GM21447 (cell line): ENCODE measurements around the gene PDK3.

ENCODE experiments used
- ATAC-seq: cut with Tn5 transposase; IDR thresholded peaks from one replicate; pipeline ENCODE4 v1.9.1; 2021; ENCODE audit not compliant: unreplicated experiment

PDK3 gene

DNA sequence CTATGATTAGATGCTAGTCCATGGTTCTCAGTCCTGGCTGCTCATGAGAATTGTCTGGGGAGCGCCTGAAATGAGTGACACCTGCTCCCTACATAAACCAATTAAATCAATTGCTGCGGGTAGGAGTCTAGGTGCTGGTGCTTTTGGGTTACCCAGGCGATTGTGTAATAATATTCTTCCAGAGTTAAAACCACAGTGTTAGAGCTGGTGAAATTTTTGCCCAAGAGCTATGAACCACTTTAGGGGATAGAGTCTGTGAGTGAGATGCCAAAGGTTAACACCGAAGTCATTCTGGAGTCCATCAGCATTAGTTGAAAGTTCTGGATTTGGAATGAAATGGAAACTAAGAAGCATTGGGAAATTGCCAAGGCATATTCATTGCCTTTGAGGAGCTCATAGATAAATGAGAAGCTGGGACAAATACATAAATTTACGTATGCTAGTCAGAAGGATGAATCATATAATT, 15.3 kb downstream of the PDK3 start:
- peak; percentile 31 for ATAC-seq

- no peak for ATAC-seq
Measured at GRCh38 chrX:24482823-24483415, 17.8 kb downstream of the PDK3 start.

DNA sequence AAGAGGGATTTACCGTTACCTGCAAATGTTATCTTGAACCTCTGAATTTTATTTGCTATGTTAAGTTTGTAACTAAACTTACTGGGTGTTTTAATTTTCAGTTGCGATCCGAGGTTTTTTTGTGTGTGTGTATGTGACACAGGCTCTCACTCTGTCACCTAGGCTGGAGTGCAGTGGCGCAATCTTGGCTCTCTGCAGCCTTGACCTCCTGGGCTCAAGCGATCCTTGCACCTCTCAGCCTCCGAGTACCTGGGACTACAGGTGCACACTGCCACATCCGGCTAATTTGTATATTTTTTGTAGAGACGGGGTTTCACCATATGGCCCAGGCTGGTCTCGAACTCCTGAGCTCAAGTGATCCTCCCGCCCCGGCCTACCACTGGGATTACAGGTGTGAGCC, 18.5 kb downstream of the PDK3 start:
- no peak for ATAC-seq

- ATAC-seq, result no peak
Measured at GRCh38 chrX:24485323-24485722, 20.2 kb downstream of the PDK3 start.

DNA sequence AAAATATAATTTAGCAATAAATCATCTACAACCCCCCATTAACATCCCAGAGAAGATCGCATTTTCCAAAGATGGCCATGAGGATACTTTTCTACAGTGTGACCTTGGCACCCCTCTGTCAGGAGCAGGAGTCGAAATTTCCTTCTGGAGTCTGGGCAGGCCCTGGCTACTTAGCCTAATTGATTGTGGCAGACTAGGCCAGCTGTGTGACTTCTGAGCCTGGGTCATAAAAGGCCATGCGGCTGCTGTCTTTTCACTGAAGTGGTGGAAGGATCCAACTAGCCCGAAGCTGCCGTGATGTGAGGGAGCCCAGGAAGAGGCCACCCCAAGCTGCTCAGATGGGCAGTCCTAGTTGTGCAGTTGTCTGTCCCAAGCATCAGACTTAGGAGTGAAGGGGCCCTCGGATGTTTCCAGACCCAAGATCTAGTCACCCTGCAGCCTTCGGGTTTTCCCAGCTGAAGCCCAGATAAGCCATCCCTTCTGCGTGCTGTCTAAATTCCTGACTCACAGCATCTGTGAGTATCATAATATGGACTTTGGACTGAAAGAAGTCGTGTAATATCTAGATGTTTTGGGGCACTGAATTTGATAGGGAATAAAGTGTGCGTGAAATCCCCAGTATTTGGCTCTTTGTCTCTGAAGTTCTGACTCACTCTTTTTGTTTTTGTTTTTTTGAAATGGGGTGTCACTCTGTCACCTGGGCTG, 21.0 kb downstream of the PDK3 start:
- ATAC-seq, result no peak

- ATAC-seq, result no peak
Measured at GRCh38 chrX:24487571-24487970, 22.5 kb downstream of the PDK3 start.

DNA sequence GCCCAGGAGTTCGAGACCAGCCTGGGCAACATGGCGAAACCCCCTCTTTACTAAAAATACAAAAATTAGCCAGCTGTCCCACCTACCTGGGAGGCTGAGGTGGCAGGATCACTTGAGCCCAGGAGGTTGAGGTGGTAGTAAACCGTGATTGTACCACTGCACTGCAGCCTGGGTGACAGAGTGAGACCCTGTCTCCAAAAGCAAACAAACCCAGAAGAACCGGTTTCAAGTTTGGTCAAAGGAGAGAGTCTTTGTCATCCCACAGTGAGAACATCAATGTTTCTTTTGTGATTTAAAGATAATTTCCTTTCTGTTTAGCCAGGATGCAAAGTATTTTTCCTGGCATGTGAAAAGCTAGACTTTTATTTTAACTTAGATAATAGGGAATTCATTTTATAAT, 26.7 kb downstream of the PDK3 start:
- ATAC-seq, result no peak

DNA sequence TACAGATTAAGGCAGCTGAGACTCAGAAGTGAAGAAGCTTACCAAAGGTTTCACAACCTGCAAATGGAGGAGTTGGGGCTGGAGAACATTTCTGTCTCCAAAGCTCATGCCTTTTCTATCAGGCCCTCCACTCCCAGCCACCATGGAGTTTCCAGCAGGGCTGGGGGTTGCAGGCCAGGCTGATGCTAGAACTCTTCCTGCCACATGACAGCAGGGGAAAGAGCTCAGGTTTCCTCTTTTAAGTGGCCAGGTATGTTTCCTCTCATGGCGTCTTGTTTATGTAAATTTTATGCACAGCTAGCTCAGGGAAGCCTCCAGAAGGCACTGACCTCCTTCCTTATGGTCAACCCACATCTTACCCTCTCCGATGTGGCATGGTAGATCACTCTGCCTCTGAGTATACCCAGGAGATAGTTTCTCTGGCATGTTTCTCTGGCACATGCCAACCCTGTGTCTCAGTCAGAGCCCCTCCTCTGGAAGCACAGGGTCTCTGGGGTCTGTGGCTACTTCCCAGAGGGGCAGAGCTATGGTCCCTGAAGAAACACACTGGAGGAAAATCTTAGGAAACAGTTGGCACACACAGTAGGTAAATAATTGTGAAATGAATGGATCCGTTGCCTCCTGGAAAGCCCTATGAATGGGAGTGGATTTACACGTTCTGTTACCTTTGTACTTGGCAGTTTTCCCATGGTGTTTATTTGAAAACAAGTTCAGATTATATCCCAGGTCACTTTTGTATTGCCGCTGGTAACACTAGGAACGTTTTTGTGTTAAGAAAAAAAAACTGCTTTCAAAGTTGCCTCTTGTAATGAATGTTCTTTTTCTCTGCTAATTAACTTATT, 28.9 kb downstream of the PDK3 start:
- no peak for ATAC-seq

GRCh38 chrX:24494647-24495075, 29.6 kb downstream of the PDK3 start:
- no peak for ATAC-seq

- ATAC-seq, result no peak
Measured at GRCh38 chrX:24495700-24496099, 30.6 kb downstream of the PDK3 start.

DNA sequence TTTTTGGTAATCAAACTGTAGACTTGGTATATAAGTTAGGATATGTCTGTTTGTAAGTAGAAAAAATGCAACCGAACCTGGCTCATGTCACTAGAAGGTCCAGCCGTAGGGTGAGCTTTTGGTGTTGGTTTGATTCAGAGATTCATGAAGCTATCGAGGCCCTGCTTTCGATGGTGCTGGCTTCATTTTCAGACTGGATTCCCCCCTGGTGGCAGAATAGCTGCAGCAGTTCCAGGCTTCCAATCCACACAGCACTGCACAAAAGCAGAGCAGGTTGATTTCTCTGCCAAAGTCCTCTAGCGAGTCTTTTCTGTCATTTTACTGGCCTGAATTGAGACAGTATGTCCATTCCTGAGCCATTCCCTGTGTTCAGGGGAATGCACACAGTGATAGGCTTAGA, 33.1 kb downstream of the PDK3 start:
- no peak for ATAC-seq

- ATAC-seq, result peak; percentile 73
Measured at GRCh38 chrX:24498975-24499374, 33.9 kb downstream of the PDK3 start.

DNA sequence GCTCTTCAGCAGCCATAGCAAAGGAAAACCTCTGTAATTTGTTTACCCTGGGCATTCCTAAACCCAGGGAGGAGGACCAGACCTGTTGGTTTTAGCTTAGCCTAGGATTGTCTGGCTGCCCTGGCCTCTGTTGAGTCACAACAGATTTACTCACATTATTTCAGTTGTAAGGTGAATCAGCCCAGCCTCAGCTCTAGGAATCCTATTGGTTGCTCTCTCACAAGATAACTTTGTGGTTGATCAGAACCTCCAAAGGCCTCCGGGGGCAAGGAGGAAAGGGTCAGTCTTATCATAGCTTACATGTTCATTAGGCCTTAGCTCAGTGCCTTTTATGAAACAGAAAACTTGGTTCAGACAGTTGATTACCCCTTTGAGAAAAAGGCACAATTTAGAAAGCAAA, 41.0 kb downstream of the PDK3 start:
- peak; percentile 83 for ATAC-seq

GRCh38 chrX:24508375-24508774, 43.3 kb downstream of the PDK3 start:
- no peak for ATAC-seq

DNA sequence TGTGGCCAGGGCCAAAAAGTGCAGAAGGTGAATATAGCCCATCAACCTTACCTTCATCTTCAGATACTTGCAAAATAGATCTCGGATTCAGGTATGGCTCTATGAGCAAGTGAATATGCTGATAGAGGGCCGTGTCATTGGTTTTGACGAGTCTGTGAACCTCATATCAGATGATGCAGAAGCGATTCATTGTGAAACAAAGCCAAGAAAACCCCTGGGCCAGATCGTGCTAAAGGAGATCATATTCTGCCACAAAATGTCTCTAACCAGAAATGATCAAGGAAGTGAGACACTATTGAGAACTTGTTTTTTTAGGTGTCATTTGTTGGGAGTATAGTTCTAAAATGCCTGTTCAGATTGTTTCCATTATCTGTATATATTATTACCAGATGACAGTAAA, 48.3 kb downstream of the PDK3 start:
- ATAC-seq, result peak; percentile 97

GRCh38 chrX:24515447-24515846, 50.4 kb downstream of the PDK3 start:
- ATAC-seq, result no peak

- no peak for ATAC-seq
Measured at GRCh38 chrX:24520472-24520871, 55.4 kb downstream of the PDK3 start.

GRCh38 chrX:24525455-24525854, 60.4 kb downstream of the PDK3 start:
- ATAC-seq, result no peak

DNA sequence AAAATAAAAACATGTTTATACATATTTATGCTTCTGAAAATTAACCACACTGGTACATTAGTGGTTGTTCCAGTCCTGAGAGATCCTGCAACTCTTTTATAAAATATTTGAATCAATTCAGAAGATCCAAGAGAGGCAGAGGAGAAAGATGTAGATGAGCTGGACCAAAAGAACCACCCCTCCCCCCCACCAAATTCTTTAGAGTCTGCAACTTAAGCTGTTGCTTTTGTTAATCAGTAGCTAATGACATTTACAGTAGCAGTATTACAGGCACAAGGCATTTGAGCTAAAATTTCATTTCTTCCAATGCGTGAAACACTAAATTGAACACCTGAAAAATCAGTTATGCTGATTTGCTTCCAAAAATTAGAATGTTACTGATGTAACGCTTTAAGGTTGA, 61.5 kb downstream of the PDK3 start:
- no peak for ATAC-seq

- ATAC-seq, result no peak
Measured at GRCh38 chrX:24528605-24529004, 63.5 kb downstream of the PDK3 start.

DNA sequence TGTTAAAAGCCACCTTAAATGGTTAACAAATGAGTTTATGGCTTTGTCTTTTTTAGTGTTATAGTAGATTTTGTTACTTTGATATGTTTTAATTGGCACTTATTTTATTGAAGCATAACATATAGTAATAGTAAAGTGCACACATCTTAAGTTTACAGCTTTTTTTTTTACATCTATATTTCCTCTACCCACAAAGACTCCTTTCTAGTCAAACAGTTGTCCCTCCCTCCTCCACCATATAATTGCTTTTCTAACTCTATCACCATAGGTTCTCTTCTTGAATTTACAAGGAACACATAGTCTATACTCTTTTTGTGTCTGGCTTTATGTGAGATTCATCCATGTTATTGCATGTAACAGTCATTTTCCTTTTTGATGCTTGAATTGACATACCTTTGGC, 71.5 kb downstream of the PDK3 start:
- no peak for ATAC-seq

DNA sequence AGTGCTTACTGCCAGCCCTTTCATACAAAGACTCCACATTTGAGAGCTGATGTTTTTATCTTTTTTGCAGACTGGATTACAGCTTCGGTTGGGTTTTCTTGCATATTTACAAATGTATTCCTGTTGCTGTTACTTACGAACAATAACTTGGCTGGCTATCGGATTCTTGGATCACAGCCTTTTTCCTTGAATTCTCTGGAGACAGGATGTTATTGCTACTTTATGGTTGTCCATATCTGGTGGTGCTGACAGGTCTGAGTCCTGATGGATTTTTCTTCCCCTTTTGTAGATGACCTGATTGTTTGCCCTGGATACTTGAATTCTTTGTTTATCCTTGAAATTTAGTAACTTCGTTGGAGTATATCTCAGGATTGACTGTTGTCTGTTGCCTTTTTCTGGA, 77.7 kb downstream of the PDK3 start:
- ATAC-seq, result no peak
